HFFc6 (cell line): Measurements from ENCODE around the gene COX18. TPM values are rescaled to one million over a fixed set of nuclear protein-coding genes. Genes with fewer than 3 reads are reported as not detected.

Experiments used
- DNase-seq: peaks from one replicate; pipeline ENCODE4 v3.0.0-alpha.2; 2018
- H3K27ac Mint-ChIP-seq: 2 replicates; pipeline ENCODE4 v1.8.0; 2020; ENCODE audit warnings: mild to moderate bottlenecking, mixed read lengths
- H3K27me3 Mint-ChIP-seq: 2 replicates; pipeline ENCODE4 v1.8.0; 2021; ENCODE audit warnings: mild to moderate bottlenecking, moderate library complexity, mixed read lengths; ENCODE audit not compliant: insufficient read depth
- H3K36me3 Mint-ChIP-seq: 2 replicates; pipeline ENCODE4 v1.8.0; 2021; ENCODE audit warnings: low read depth, mixed read lengths
- H3K4me1 Mint-ChIP-seq: 2 replicates; pipeline ENCODE4 v1.8.0; 2020; ENCODE audit warnings: low read depth, mixed read lengths
- H3K4me3 Mint-ChIP-seq: 2 replicates; pipeline ENCODE4 v1.8.0; 2020; ENCODE audit warnings: mild to moderate bottlenecking, moderate library complexity, mixed read lengths
- H3K9me3 Mint-ChIP-seq: 2 replicates; pipeline ENCODE4 v1.8.0; 2020; ENCODE audit warnings: mild to moderate bottlenecking, mixed read lengths
- CTCF ChIP-seq: fragments of 200-600 bp; sonication (generic); IDR thresholded peaks from 2 replicates; pipeline ENCODE4 v1.5.0; 2021; ENCODE audit warnings: antibody characterized with exemption, mild to moderate bottlenecking
- total RNA-seq, 6 experiments: library from RNA; stranded (reverse); fragmentation: NEBNext Ultra II Directional; extraction: Animal tissue kit (Norgen Biotek cat#: 25700); gene quantifications; 2 replicates in 1 of 6; 3 replicates in 5 of 6; pipeline ENCODE4 v1.2.3, GENCODE V29; 2021

COX18 gene
- total RNA-seq, 6 experiments from 2014 or later: 13.3 to 17.5 (median 14.8) TPM

GRCh38 chr4:73098713-73099112, 29.2 kb upstream of the COX18 start:
- DNase-seq: no peak
- H3K4me3 Mint-ChIP-seq: no peak overlapping the region
- H3K27me3 Mint-ChIP-seq: peaks cover 9% of the 10 kb centered on the region
- no peak for TF ChIP-seq CTCF
- H3K27ac Mint-ChIP-seq: no peak overlapping the region
- H3K9me3 Mint-ChIP-seq: no peaks in the 10 kb centered on the region; the same call in 1 of the 2 replicates
- H3K4me1 Mint-ChIP-seq: no peaks in the 10 kb centered on the region
- H3K36me3 Mint-ChIP-seq: peaks cover 26% of the 10 kb centered on the region

GRCh38 chr4:73098016-73098415, 28.5 kb upstream of the COX18 start:
- peaks cover 26% of the 10 kb centered on the region for H3K36me3 Mint-ChIP-seq
- no peak for TF ChIP-seq CTCF
- H3K27me3 Mint-ChIP-seq: peaks cover 9% of the 10 kb centered on the region
- no peaks in the 10 kb centered on the region; the same call in 1 of the 2 replicates for H3K9me3 Mint-ChIP-seq
- H3K27ac Mint-ChIP-seq: no peak overlapping the region
- H3K4me1 Mint-ChIP-seq: no peaks in the 10 kb centered on the region
- DNase-seq: no peak
- no peak overlapping the region for H3K4me3 Mint-ChIP-seq

GRCh38 chr4:73092868-73093267, 23.4 kb upstream of the COX18 start:
- TF ChIP-seq CTCF: no peak
- no peaks in the 10 kb centered on the region for H3K4me1 Mint-ChIP-seq
- no peak overlapping the region for H3K27ac Mint-ChIP-seq
- H3K9me3 Mint-ChIP-seq: no peaks in the 10 kb centered on the region
- DNase-seq: no peak
- peaks cover 23% of the 10 kb centered on the region for H3K36me3 Mint-ChIP-seq
- H3K4me3 Mint-ChIP-seq: no peak overlapping the region
- H3K27me3 Mint-ChIP-seq: no peaks in the 10 kb centered on the region

DNA sequence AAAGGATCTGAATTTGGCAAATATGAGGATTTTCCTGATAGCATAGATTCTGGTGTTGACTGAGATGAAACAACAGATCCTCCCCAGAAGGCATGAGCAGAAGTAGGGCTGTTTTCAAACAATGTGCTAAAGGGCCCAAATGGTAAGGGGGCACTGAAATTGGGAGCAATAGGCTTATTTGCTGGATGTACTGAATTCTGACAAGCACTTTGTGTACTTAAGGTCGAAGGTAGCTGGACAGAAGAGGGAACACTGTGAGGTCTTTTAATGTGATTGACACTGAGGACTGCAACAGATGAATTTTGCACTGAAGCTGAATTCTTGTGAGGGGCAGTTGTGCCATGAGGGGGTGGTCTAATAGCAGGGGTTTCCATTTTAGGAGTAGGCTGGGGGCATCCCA, 21.2 kb upstream of the COX18 start:
- Mint-ChIP-seq H3K27me3 (no peaks in the 10 kb centered on the region; the same call in 1 of the 2 replicates), H3K4me3 (no peak overlapping the region), H3K4me1 (no peaks in the 10 kb centered on the region), H3K36me3 (peaks cover 23% of the 10 kb centered on the region), H3K9me3 (no peaks in the 10 kb centered on the region), H3K27ac (no peak overlapping the region)
- no peak for DNase-seq
- TF ChIP-seq CTCF: no peak

GRCh38 chr4:73087871-73088270, 18.4 kb upstream of the COX18 start:
- H3K27ac Mint-ChIP-seq: no peak overlapping the region; the same call in 1 of the 2 replicates
- no peak for TF ChIP-seq CTCF
- H3K4me1 Mint-ChIP-seq: no peaks in the 10 kb centered on the region
- H3K36me3 Mint-ChIP-seq: peaks cover 22% of the 10 kb centered on the region
- no peak for DNase-seq
- no peaks in the 10 kb centered on the region; the same call in 1 of the 2 replicates for H3K27me3 Mint-ChIP-seq
- no peaks in the 10 kb centered on the region for H3K9me3 Mint-ChIP-seq
- H3K4me3 Mint-ChIP-seq: no peak overlapping the region
